Endodermal cell (in vitro differentiated cells): Measurements from ENCODE around the gene RAB27B. TPM values are rescaled to one million over a fixed set of nuclear protein-coding genes. Genes with fewer than 3 reads are reported as not detected.

ENCODE experiments used
- DNase-seq: peaks from one replicate; pipeline ENCODE4 v3.0.0-alpha.2; 2017
- H3K27ac ChIP-seq: 2 replicates; pipeline ENCODE4 v1.5.1; 2013; ENCODE audit warnings: mild to moderate bottlenecking, low read depth, low read length, moderate library complexity
- H3K27me3 ChIP-seq: 2 replicates; pipeline ENCODE4 v1.6.1; 2013; ENCODE audit warnings: mild to moderate bottlenecking, low read length, moderate library complexity; ENCODE audit not compliant: insufficient read depth, control insufficient read depth, poor library complexity, severe bottlenecking
- H3K36me3 ChIP-seq: 2 replicates; pipeline ENCODE4 v1.7.0; 2013; ENCODE audit warnings: mild to moderate bottlenecking, low read length, moderate library complexity; ENCODE audit not compliant: control insufficient read depth, insufficient read depth
- H3K4me1 ChIP-seq: one replicate; pipeline ENCODE4 v1.7.0; 2013; ENCODE audit warnings: low read length; ENCODE audit not compliant: control insufficient read depth, insufficient read depth
- H3K4me3 ChIP-seq: 2 replicates; pipeline ENCODE4 v1.5.1; 2013; ENCODE audit warnings: mild to moderate bottlenecking, low read length, moderate library complexity
- H3K9ac ChIP-seq: 2 replicates; pipeline ENCODE4 v1.6.1; 2013; ENCODE audit warnings: mild to moderate bottlenecking, low read length, moderate library complexity; ENCODE audit not compliant: poor library complexity, severe bottlenecking; ENCODE audit errors: extremely low read depth
- H3K9me3 ChIP-seq: 2 replicates; pipeline ENCODE4 v1.6.1; 2013; ENCODE audit warnings: mild to moderate bottlenecking, low read length, moderate library complexity; ENCODE audit not compliant: control insufficient read depth
- H3K27ac Mint-ChIP-seq: 2 replicates; pipeline ENCODE4 v1.8.0; 2020; ENCODE audit warnings: mixed read lengths
- H3K27me3 Mint-ChIP-seq: 2 replicates; pipeline ENCODE4 v1.8.0; 2021; ENCODE audit warnings: mild to moderate bottlenecking, mixed read lengths; ENCODE audit not compliant: insufficient read depth
- H3K36me3 Mint-ChIP-seq: 2 replicates; pipeline ENCODE4 v1.8.0; 2020; ENCODE audit warnings: low read depth, mixed read lengths
- H3K4me1 Mint-ChIP-seq: 2 replicates; pipeline ENCODE4 v1.8.0; 2020; ENCODE audit warnings: mixed read lengths
- H3K4me3 Mint-ChIP-seq: 2 replicates; pipeline ENCODE4 v1.8.0; 2020; ENCODE audit warnings: mild to moderate bottlenecking, moderate library complexity, mixed read lengths
- H3K9me3 Mint-ChIP-seq: 2 replicates; pipeline ENCODE4 v1.8.0; 2020; ENCODE audit warnings: mild to moderate bottlenecking, mixed read lengths
- WGBS, 2 experiments: methylation state at CpG; one replicate each; pipeline versions ENCODE4 v1.1.5 to v1.1.7; 2013; ENCODE audit warnings: missing lambda C conversion rate in 2 of 2, mixed read lengths in 1 of 2; ENCODE audit not compliant: insufficient coverage in 1 of 2, insufficient read length in 1 of 2; 5-methylcytosine and 5-hydroxymethylcytosine counted together
- total RNA-seq, 2 donors: library from RNA; stranded (reverse); fragmentation: NEBNext Ultra II Directional in 1 of 2; extraction: Animal tissue kit (Norgen Biotek cat#: 25700) in 1 of 2; gene quantifications; 2 replicates in 1 of 2; 3 replicates in 1 of 2; pipeline ENCODE4 v1.2.1, GENCODE V29; 2021
- TF ChIP-seq, protein P1 (sequence below): fragments of 200-600 bp; sonication (generic); conservative IDR thresholded peaks from 2 replicates; pipeline ENCODE4 v1.5.0; 2021; ENCODE audit warnings: antibody characterized with exemption, mild to moderate bottlenecking

RAB27B gene
- total RNA-seq, 2 donors from 2014 or later, result 0.40 to 0.99 TPM

DNA sequence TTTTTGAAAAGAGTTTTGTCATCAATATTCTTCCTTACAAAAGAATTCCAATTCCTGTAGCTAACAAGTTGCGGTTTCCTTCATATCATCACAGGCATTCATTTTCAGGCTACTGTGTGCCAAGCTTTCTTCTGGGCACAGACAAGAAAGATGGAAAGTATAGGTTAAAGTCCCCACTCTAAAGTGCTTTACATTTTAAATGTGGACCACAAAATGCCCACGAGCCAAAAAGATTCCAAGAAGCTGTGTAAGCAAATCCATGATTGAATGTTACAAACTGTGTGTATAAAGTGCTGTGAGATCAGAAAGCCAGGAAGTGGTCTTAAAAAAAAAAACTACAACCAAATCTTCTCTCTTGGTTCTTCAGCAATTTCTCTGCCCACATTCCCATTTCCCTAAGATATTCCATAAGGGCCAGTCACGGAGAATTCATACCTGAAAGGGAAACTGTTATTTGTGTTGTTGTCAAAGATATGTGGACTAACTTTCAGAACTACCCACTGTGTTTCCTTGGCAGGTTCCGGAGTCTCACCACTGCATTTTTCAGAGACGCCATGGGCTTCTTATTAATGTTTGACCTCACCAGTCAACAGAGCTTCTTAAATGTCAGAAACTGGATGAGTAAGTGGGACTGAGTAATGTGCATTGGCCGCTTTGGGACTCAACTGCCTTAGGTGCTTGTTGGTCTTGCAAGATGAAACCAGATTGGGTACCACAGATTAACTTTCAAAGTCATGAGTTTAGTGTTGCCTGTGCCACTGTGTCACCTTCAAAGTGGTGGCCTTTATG is 55.7 kb downstream of the RAB27B start:
- Histone ChIP-seq H3K27me3 (no peaks in the 10 kb centered on the region), H3K4me3 (no peak overlapping the region), H3K36me3 (no peaks in the 10 kb centered on the region), H3K27ac (no peak overlapping the region), H3K9ac (no peak overlapping the region), H3K4me1 (peaks cover 19% of the 10 kb centered on the region), H3K9me3 (no peaks in the 10 kb centered on the region)
- peaks cover 9% of the 10 kb centered on the region for H3K9me3 Mint-ChIP-seq
- WGBS, 2 experiments, result 96 to 100% methylated on average over 1 to 5 of the region's 6 CpGs
- H3K27me3 Mint-ChIP-seq, result peaks cover 3% of the 10 kb centered on the region
- H3K4me3 Mint-ChIP-seq, result no peak overlapping the region
- TF ChIP-seq, protein P1, sequence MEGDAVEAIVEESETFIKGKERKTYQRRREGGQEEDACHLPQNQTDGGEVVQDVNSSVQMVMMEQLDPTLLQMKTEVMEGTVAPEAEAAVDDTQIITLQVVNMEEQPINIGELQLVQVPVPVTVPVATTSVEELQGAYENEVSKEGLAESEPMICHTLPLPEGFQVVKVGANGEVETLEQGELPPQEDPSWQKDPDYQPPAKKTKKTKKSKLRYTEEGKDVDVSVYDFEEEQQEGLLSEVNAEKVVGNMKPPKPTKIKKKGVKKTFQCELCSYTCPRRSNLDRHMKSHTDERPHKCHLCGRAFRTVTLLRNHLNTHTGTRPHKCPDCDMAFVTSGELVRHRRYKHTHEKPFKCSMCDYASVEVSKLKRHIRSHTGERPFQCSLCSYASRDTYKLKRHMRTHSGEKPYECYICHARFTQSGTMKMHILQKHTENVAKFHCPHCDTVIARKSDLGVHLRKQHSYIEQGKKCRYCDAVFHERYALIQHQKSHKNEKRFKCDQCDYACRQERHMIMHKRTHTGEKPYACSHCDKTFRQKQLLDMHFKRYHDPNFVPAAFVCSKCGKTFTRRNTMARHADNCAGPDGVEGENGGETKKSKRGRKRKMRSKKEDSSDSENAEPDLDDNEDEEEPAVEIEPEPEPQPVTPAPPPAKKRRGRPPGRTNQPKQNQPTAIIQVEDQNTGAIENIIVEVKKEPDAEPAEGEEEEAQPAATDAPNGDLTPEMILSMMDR, result no peak
- H3K4me1 Mint-ChIP-seq, result peaks cover 34% of the 10 kb centered on the region
- H3K36me3 Mint-ChIP-seq, result no peaks in the 10 kb centered on the region
- DNase-seq, result no peak
- H3K27ac Mint-ChIP-seq, result no peak overlapping the region

DNA sequence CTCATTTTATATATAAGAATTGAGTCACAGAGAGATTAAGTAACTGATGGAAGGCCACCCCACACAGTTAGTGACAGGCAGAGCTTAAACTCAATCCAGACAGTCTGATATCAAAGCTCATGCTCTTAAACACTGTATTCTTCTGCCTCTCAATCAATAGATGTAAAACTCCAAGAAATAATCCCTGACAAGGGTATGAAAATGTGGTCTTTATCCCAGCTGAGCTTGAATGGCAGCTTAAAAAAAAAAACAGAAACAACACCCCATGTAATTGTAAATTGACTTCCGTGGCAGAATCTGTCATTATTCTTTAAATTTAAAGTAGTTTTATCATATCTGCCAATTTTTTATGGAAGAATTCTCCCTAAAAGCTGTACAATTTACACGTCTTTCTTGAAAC is 60.1 kb downstream of the RAB27B start:
- TF ChIP-seq, protein P1, result no peak
- DNase-seq, result no peak
- H3K4me1 Mint-ChIP-seq, result no peaks in the 10 kb centered on the region
- no peak overlapping the region for H3K27ac ChIP-seq
- H3K9ac ChIP-seq, result no peak overlapping the region
- H3K27ac Mint-ChIP-seq, result no peak overlapping the region
- 80 to 89% methylated on average over 1 to 2 of the region's 2 CpGs for WGBS, 2 experiments
- peaks cover 3% of the 10 kb centered on the region for H3K27me3 Mint-ChIP-seq
- peaks cover 9% of the 10 kb centered on the region for H3K9me3 Mint-ChIP-seq
- no peaks in the 10 kb centered on the region for H3K4me1 ChIP-seq
- no peaks in the 10 kb centered on the region for H3K9me3 ChIP-seq
- H3K36me3 ChIP-seq, result no peaks in the 10 kb centered on the region
- H3K27me3 ChIP-seq, result no peaks in the 10 kb centered on the region
- H3K4me3 Mint-ChIP-seq, result no peak overlapping the region
- H3K36me3 Mint-ChIP-seq, result no peaks in the 10 kb centered on the region
- no peak overlapping the region for H3K4me3 ChIP-seq

DNA sequence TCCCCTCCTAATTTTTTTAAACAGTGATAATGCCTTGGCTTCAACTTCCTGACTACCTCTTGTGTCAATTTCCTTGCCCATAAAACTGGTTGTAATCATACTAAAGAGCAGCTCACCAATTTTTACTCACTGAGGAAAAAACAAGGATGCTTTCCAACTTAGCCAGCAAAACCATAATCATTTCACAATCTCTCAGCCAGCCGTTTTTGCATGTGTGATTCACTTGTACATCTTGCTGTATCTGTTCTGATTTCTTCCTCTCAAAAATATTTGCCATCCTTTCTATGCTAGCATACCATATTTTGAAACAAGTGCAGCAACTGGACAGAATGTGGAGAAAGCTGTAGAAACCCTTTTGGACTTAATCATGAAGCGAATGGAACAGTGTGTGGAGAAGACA is 60.7 kb downstream of the RAB27B start:
- H3K27ac Mint-ChIP-seq, result no peak overlapping the region
- 82 to 88% methylated on average over 2 of the region's 2 CpGs for WGBS, 2 experiments
- Histone ChIP-seq H3K4me3 (no peak overlapping the region), H3K9ac (no peak overlapping the region), H3K36me3 (no peaks in the 10 kb centered on the region), H3K27ac (no peak overlapping the region), H3K4me1 (no peaks in the 10 kb centered on the region), H3K27me3 (no peaks in the 10 kb centered on the region), H3K9me3 (no peaks in the 10 kb centered on the region)
- H3K4me1 Mint-ChIP-seq, result no peaks in the 10 kb centered on the region
- no peak overlapping the region for H3K4me3 Mint-ChIP-seq
- no peak for DNase-seq
- peaks cover 9% of the 10 kb centered on the region for H3K9me3 Mint-ChIP-seq
- TF ChIP-seq, protein P1, result no peak
- no peaks in the 10 kb centered on the region for H3K36me3 Mint-ChIP-seq
- no peaks in the 10 kb centered on the region for H3K27me3 Mint-ChIP-seq
